Stimulated activated naive B cell treated with anti-CD40 and anti-IgM and Interleukin-4, amounts not matched to agents 10 μg/mL and 1 μg/mL and 100 μg/mL, for 72 hours (primary cell): ENCODE results near the gene BPIFB6.

Experiments used
- ATAC-seq, 2 donors: fragments of 150-1000 bp; cut with Tn5 transposase; replicated peaks; 2 replicates each; pipeline ENCODE4 v1.10.0; 2021; ENCODE audit warnings: moderate library complexity in 1 of 2
- DNase-seq: peaks from one replicate; pipeline ENCODE4 v3.0.0; 2021
- H3K27ac Mint-ChIP-seq: one replicate; pipeline ENCODE4 v1.8.0; 2022; ENCODE audit warnings: mild to moderate bottlenecking, mixed read lengths
- H3K27me3 Mint-ChIP-seq, 2 donors: one replicate each; pipeline ENCODE4 v1.8.0; 2022; ENCODE audit warnings: mixed read lengths in 2 of 2
- H3K36me3 Mint-ChIP-seq, 2 donors: one replicate each; pipeline ENCODE4 v1.8.0; 2022; ENCODE audit warnings: mixed read lengths in 2 of 2, mild to moderate bottlenecking in 1 of 2
- H3K4me1 Mint-ChIP-seq, 2 donors: one replicate each; pipeline ENCODE4 v1.8.0; 2022; ENCODE audit warnings: mixed read lengths in 2 of 2, mild to moderate bottlenecking in 1 of 2
- H3K4me3 Mint-ChIP-seq, 2 donors: one replicate each; pipeline ENCODE4 v1.8.0; 2022; ENCODE audit warnings: mild to moderate bottlenecking in 2 of 2, mixed read lengths in 2 of 2, moderate library complexity in 1 of 2
- H3K9me3 Mint-ChIP-seq, 2 donors: one replicate each; pipeline ENCODE4 v1.8.0; 2022; ENCODE audit warnings: mixed read lengths in 2 of 2, mild to moderate bottlenecking in 1 of 2

The BPIFB6 gene

DNA sequence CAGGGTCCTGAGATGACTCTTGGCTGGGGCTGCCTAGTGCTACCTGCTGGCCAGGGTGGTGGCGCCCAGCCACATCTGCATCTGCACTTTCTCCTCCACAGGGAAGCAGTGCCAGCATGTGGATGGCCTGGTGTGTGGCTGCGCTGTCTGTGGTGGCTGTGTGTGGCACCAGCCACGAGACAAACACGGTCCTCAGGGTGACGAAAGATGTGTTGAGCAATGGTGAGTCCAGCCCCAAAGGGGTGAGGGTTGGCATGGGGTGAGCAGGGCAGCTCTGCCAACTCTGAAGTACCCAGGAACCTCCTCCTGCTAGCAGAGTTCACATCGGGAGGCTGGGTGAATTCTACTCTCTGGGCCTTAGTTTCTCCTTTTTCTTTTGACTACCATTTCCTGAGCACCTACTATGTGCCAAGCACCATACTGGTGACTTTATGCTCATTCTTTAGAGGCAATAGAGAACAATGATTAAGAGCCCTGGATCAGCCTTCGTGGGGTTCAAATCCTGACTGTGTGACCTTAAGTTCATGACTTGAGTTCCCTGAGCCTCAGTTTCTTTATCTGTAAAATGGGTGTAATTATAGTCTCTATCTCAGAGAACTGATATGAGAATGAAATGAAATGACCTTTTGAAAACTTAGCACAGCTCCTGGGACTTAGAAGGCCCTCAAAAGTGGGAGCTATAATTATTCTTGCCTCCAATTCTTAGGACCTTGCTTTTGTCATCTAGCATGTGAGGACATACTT lies 50.1 kb downstream of the BPIFB6 start:
- Mint-ChIP-seq H3K4me3 (no peak overlapping the region), H3K36me3 (no peaks in the 10 kb centered on the region), H3K9me3 (no peaks in the 10 kb centered on the region), H3K27me3 (peaks cover 6 to 15% of the 10 kb centered on the region in 2 donors), H3K4me1 (no peaks in the 10 kb centered on the region), H3K27ac (no peak overlapping the region)
- ATAC-seq: no peak
- DNase-seq: no peak

DNA sequence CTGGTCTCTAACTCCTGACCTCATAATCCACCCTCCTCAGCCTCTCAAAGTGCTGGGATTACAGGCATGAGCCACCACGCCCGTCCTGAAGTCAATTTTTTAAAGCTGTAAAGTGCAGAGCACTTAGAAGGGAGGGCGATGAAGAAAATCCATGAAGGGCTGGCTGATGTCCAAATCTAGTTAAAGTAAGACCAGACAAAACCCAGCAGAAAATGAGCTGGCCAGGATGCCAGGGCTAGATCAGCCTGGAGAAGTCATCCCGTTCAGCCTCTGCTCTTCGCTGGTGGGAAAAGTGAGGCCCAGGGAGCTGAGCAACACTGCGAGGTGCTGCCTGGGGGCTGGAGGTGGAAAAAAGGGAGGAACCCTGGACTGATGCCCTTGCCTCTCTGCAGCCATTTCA lies 51.1 kb downstream of the BPIFB6 start:
- ATAC-seq (no peak), DNase-seq (no peak)
- Mint-ChIP-seq H3K36me3 (no peaks in the 10 kb centered on the region), H3K27ac (no peak overlapping the region), H3K27me3 (peaks cover 6 to 15% of the 10 kb centered on the region in 2 donors), H3K4me1 (no peaks in the 10 kb centered on the region), H3K9me3 (no peaks in the 10 kb centered on the region), H3K4me3 (no peak overlapping the region)

DNA sequence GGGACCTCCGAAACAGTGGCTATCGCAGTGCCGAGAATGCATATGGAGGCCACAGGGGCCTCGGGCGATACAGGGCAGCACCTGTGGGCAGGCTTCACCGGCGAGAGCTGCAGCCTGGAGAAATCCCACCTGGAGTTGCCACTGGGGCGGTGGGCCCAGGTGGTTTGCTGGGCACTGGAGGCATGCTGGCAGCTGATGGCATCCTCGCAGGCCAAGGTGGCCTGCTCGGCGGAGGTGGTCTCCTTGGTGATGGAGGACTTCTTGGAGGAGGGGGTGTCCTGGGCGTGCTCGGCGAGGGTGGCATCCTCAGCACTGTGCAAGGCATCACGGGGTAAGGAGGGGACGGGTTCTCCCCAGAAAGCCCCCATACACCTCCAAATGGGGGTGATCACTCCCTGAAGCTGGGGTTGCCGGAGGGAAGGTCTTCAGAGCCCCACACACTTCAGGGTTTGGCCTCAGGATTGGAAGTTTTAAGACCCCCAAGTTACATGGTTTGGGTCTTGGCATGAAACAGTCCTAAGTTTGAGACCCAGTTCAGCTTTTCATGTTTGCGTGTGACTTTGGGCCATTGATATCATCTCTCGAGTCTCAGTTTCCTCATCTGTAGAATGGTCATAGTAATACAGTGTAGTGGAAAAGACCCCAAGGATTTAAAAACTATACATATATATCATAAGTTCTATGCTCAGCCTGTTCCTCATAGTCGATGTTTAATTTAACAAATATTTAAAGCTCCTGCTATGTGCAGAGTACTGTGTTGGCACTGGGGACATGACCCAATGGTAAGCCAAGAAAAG lies 52.3 kb downstream of the BPIFB6 start:
- Mint-ChIP-seq H3K27me3 (peaks cover 12 to 19% of the 10 kb centered on the region in 2 donors), H3K27ac (no peak overlapping the region), H3K36me3 (no peaks in the 10 kb centered on the region), H3K4me1 (no peaks in the 10 kb centered on the region), H3K9me3 (no peaks in the 10 kb centered on the region), H3K4me3 (no peak overlapping the region)
- ATAC-seq: no peak
- no peak for DNase-seq

DNA sequence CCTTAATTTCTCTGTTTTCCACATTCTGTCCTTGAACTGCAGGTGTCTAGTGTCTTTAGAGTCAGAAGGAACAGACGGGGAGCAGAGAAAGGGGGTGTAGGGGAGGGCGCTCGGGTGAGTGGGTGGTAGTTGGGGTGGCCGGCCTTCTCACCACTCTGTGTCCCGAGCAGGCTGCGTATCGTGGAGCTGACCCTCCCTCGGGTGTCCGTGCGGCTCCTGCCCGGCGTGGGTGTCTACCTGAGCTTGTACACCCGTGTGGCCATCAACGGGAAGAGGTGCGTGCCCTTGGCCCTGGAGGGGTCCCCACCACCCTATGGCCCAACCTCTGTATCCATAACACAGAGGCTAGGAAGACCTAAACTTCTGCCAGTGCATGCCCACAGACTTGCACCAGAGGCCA lies 53.3 kb downstream of the BPIFB6 start:
- H3K4me3 Mint-ChIP-seq: no peak overlapping the region
- no peaks in the 10 kb centered on the region for H3K4me1 Mint-ChIP-seq
- DNase-seq: no peak
- ATAC-seq: no peak
- no peaks in the 10 kb centered on the region for H3K36me3 Mint-ChIP-seq
- H3K27me3 Mint-ChIP-seq: peaks cover 15 to 19% of the 10 kb centered on the region in 2 donors
- H3K27ac Mint-ChIP-seq: no peak overlapping the region
- H3K9me3 Mint-ChIP-seq: no peaks in the 10 kb centered on the region

DNA sequence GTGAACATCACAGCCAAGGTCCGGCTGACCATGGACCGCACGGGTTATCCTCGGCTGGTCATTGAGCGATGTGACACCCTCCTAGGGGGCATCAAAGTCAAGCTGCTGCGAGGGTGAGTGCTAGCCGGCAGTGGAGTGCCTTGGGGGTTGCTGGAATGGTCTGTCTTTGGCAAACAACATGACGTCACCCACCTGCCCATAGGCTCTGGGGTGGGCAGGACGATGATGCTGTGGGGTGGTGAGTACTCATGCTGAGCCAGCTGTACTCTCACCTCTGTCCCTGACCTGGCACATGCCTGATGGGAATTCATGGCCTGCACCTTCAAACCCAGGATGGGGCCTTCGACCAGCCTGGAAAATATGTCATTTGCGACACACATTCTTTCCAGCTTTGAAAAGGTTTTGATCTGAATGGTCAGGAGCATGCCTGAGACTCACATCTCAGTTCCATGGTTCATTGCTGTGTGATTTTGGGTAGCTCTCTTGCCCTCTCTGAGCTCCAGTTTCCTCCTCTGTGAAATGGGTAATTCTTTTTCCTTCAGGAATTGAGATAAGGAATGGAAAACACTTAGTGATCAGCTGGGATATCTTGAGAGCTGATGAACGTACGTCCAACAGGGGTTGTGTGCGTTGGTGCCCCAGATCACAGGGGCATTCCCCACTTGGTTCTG lies 54.7 kb downstream of the BPIFB6 start:
- Mint-ChIP-seq H3K27ac (no peak overlapping the region), H3K9me3 (no peaks in the 10 kb centered on the region), H3K4me3 (no peak overlapping the region), H3K4me1 (no peaks in the 10 kb centered on the region), H3K36me3 (no peaks in the 10 kb centered on the region), H3K27me3 (peaks cover 9 to 12% of the 10 kb centered on the region in 2 donors)
- no peak for DNase-seq
- ATAC-seq: no peak

DNA sequence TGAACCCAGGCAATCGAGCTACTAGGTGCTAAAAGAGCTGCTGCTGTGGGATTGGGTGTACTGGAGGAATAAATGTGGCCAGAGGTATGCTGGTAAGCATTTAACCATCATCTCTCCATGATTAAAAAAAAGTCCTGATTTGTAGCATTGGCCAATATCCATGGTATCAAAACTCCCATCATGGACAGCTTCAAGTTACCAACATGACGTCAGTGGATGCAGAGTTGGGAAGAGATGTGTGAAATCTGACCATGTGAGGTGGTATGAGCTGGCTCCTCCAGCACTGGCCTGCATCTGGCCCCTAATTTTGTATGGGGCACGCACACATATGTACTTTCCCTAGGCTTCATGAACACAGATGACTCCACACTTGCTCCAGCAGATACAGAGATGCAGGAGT lies 59.7 kb downstream of the BPIFB6 start:
- Mint-ChIP-seq H3K27ac (no peak overlapping the region), H3K4me1 (no peaks in the 10 kb centered on the region), H3K27me3 (peaks cover 9 to 13% of the 10 kb centered on the region in 2 donors), H3K36me3 (no peaks in the 10 kb centered on the region), H3K4me3 (no peak overlapping the region), H3K9me3 (no peaks in the 10 kb centered on the region)
- ATAC-seq (no peak), DNase-seq (no peak)

DNA sequence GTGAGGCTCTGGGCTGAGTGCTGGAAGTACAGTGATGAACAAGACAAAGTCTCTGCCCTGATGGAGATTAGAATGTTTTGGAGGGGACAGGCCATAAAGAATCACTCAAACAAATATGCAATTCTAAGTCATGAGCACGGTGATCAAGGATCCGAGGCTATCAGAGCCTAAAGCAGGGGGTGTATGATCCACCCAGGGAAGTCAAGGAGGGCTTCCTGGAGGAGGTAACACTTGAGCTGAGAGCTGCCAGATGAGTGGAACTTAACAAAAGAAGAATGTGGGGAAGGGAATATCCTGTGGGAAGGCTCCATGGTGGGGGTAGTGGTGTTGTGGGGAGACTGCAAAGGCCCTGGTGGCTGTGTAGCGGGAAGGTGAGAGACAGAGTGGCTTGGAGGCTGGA lies 60.2 kb downstream of the BPIFB6 start:
- DNase-seq (no peak), ATAC-seq (no peak)
- Mint-ChIP-seq H3K27ac (no peak overlapping the region), H3K27me3 (peaks cover 9 to 13% of the 10 kb centered on the region in 2 donors), H3K4me1 (no peaks in the 10 kb centered on the region), H3K9me3 (no peaks in the 10 kb centered on the region), H3K36me3 (no peaks in the 10 kb centered on the region), H3K4me3 (no peak overlapping the region)

DNA sequence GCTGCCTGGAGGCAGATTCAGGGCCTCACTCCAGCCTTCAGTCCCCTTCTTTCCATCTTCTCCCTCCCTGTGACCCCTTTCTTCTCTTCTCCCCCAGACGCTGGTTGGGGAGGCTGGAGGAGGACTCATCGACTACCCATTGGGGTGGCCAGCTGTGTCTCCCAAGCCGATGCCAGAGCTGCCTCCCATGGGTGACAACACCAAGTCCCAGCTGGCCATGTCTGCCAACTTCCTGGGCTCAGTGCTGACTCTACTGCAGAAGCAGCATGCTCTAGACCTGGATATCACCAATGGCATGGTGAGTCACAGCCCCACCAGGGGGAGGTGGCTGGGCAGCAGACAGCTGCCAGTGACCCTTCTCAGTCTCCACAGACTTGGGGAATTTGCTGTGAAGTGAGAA lies 60.9 kb downstream of the BPIFB6 start:
- DNase-seq (no peak), ATAC-seq (no peak)
- Mint-ChIP-seq H3K9me3 (no peaks in the 10 kb centered on the region), H3K4me3 (no peak overlapping the region), H3K27ac (no peak overlapping the region), H3K27me3 (peaks cover 9 to 13% of the 10 kb centered on the region in 2 donors), H3K36me3 (no peaks in the 10 kb centered on the region), H3K4me1 (no peaks in the 10 kb centered on the region)

DNA sequence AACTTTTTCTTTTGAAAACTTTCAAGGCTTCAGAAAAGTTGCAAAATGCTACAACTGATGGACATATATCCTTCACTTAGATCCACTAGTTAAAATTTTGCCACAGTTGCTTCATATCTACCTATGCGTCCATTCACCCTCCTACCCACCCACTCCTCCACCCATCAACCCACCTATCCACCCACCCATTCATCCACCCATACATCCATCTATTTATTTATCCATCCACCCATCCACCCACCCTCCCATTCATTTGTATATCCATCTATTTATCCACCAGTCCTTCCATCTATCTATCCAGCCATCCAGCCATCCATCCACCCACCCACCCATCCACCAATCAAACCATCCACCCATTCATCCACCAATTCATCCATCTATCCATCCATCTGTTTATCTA lies 61.6 kb downstream of the BPIFB6 start:
- Mint-ChIP-seq H3K4me1 (no peaks in the 10 kb centered on the region), H3K9me3 (no peaks in the 10 kb centered on the region), H3K36me3 (no peaks in the 10 kb centered on the region), H3K27ac (no peak overlapping the region), H3K4me3 (no peak overlapping the region), H3K27me3 (peaks cover 9 to 13% of the 10 kb centered on the region in 2 donors)
- DNase-seq (no peak), ATAC-seq (no peak)

DNA sequence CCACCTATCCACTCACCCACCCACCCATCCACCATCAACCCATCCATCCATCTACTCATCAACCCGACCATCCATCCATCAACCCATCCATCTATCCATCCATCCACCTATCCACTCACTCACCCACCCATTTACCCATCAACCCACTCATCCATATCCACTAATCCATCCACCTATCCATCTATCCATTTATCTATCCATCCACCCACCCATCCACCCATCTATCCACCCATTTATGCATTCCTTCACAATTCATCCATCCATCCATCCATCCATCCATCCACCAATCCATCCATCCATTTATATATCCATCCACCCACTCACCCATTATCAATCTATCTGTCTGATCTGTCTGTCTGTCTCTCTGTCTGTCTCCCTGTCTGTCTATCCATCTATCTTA lies 62.1 kb downstream of the BPIFB6 start:
- Mint-ChIP-seq H3K27me3 (peaks cover 6 to 10% of the 10 kb centered on the region in 2 donors), H3K9me3 (no peaks in the 10 kb centered on the region), H3K36me3 (no peaks in the 10 kb centered on the region), H3K4me1 (no peaks in the 10 kb centered on the region), H3K27ac (no peak overlapping the region), H3K4me3 (no peak overlapping the region)
- DNase-seq (no peak), ATAC-seq (no peak)
